Jurkat, Clone E6-1 (cell line): ENCODE measurements around the gene CD36. TPM values are rescaled to one million over a fixed set of nuclear protein-coding genes. Genes with fewer than 3 reads are reported as not detected.

Source experiments
- DNase-seq: peaks from one replicate; pipeline ENCODE4 v3.0.0-alpha.2; 2011; ENCODE audit warnings: low read depth, low spot score
- H3K4me3 ChIP-seq: 2 replicates; pipeline ENCODE4 v1.5.1; 2011; ENCODE audit warnings: mild to moderate bottlenecking, low read length, control low read depth, moderate library complexity
- polyA plus RNA-seq: library from polyadenylated mRNA; unstranded; fragments of >200 nt; gene quantifications from one replicate; pipeline ENCODE4 v1.2.1, GENCODE V29; 2012; ENCODE audit warnings: missing spikeins; ENCODE audit not compliant: insufficient read length, insufficient read depth

Gene CD36
- not detected for polyA plus RNA-seq

DNA sequence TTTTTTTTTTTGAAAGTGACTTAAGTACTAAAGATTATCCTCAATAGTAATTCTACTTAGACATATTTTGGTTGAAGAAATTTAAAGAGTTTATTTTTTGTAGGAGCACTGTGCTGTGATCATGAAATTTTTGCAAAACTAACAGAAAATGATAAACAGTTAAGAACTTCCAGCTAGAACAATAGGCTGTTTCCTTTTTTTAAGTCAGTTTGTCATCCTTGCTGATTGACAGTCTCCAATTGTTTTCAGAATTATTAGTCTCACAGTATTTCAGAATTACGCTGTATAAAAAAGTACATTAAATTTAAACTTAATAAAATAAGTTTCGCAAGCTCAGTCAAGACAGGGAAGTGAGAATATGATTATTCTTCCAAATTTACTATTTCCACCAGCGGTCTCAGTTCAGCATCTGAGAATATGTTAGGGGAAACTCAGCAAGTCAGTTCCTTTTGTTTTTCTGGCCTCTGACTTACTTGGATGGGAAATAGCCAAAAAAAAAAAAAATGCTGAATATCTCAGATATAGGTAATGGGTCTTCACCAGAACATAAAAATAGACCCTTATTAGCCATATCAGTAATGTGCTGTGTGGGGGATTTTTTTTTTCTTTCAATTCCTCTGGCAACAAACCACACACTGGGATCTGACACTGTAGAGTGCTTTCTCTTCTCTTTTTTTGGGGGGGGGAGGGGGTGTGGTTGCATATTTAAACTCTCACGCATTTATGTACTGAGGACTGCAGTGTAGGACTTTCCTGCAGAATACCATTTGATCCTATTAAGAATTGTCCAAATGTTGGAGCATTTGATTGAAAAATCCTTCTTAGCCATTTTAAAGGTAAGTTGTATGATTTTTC is at the start of gene CD36:
Gene CD36, plus strand, starts transcription at position 732 of the 855 bp plus-strand sequence. CDS start 8,099 bp downstream, outside the sequence.
- H3K4me3 ChIP-seq, result no peak within 1 kb of the TSS
- no peak for DNase-seq

DNA sequence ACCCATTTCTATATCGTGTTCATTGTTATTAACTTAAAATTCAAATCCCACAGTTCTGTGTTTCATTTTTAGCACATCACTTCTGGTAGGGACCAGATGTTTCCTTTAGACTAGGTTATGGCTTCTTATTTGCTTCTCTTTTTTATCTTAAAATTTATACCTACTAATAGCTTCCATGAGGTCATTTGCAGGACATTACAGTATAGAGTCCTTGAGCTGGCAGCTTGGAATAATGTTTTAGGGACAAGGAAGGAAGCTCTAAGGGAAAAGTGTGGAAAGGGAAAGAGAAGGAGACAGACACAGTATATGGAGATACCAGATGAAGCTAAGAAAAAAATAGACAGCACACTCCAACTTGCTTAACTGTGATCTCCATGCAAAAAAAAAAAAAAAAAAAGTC is 48.8 kb upstream of the CD36 start:
- no peak for DNase-seq
- no peak overlapping the region for H3K4me3 ChIP-seq

DNA sequence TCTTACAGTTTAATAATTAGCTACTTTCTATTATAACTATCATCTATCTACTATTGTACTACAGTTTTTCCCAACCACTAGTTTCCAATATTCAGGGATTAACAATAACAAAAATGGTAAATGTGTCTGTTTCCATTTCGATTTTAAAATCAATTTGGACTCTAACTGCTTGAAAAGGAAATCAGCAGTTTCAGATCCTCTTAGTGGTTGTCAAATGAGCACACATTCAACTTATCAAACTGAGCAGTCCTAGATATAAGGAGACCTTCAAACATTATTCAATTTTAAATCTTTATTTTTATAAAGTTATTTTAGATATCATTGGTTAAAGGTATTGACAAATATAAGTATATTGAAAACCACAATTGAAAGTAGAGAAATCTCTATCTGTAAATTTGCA is 46.8 kb upstream of the CD36 start:
- no peak for DNase-seq
- H3K4me3 ChIP-seq, result no peak overlapping the region

DNA sequence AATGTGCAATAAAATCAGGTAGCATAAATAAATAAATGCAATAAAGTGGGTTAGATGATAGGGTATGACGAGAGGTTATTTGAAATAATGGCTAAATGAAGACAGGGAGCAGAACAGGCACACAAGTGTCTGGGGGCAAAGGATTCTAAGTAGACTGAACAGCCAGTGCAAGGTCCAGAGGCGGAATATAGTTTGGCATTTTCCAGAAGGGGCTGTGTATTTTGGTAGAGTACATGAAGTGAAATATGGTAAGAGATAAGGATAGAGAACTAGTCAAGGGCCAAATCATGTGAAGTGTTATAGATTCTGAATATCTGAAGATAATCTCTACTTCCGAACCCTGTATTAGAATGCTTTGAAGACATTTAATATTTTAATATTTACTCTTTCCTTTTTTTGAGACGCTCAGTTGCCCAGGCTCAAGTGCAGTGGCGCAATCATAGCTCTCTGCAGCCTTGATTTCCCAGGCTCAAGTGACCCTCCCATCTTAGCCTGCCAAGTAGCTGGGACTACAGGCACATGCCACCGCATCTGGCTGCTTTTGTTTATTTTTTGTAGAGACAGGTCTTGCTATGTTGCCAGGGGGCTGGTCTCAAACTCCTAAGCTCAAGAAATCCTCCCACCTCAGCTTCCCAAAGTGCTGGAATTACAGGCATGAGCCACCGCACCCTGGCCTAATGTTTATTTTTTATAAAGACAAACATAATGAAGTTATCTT is 44.4 kb upstream of the CD36 start:
- no peak for DNase-seq
- H3K4me3 ChIP-seq, result no peak overlapping the region

DNA sequence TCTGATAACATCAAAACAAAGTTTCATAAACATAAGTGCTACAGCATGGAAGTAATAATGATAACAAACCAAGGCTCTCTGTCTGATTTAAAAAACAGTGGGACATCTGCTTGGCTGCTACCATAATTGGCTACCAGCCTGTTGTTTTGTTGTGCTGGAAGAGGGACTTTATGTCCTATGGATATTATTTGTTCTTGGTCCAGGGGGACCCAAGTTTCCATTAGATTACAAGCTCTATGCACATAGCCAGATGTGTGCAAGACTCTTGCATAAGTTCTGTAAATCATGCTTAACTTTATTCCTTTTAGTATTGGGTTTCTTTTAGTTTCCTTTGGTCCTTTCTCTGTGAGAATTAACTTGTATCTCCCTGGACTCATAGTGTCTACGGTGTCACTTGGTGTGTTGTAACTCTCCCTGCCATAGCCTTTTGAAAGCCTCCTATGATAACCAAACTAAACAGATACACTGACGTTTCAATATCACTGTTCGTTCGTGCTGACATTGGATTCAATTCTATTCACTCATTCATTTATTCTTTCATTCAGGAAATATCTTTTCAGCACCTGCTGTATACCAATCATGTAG is 41.4 kb upstream of the CD36 start:
- no peak for DNase-seq
- no peak overlapping the region for H3K4me3 ChIP-seq

DNA sequence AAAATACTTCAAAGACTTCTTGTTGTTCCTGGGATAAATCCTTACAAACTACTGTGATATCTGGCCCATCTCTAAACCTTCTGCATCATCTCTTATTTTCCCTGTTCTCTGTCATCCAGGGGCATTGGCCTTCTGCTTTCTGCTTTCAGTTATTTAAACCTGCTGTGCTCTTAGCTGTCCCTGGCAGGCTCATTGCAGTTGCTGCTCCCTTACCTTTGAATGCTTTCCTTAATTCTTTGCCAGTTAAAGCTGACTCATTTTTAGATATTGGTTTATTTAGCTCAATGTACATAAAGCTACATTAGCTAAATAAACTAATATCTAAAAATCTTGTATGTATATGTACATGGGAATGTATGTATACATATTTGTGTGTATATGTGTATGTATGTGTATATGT is 40.6 kb upstream of the CD36 start:
- no peak for DNase-seq
- no peak overlapping the region for H3K4me3 ChIP-seq

DNA sequence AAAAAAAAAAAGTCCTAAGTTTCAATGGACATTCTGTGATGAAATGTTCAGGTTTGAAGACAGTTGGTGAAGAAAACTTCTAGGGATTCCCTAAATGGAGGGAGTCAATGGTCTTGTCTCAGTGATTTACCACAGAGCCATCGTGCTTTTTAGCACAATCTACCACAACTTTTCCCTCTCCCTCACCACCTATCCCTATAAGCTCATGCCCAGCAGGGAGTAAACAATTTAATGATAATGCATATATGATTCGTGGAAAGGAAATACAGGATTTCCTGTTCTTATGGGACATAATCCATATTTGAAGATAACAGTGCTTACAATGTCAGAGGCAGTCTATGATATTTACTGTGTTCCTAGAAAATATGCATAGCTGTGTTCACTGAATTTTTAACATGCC is 38.4 kb upstream of the CD36 start:
- no peak for DNase-seq
- no peak overlapping the region for H3K4me3 ChIP-seq

DNA sequence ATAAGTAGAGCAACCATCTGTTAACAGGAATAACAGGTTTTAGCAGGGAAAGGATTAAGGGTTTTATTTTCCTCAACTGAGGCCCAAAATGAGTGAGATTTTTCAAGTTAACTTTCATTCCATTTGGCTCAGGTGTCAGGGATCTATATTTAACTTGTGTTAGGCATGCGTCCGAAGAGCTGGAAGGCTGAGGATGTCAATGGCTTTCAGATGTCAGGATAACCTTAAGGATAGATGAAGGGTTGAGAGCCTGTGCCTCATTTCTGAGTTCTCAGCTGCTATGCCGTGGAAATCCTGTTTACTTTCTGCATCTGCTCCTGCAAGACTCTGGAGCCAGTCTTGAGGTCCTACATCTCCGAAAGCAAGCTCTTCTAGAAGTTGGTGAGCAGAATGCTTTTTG is 36.4 kb upstream of the CD36 start:
- H3K4me3 ChIP-seq, result no peak overlapping the region

DNA sequence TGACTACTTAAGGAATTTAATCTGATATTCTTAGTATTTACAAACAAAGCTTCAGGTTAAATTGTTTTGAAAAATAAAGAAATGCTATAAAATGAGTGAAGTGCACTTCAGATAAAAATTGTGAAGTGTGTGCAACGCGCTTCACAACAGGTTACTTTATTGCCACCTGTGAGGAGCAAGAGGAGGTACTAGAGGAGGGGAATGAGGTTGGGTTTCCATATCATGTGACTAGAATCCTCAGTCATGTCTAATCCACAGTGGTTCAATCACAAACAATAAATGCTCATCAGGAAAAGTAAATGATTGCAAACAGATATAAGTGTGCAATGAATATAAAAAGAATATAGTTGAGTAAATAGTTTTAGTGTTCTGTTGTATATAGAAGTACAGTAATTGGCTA is 34.5 kb upstream of the CD36 start:
- no peak for DNase-seq
- no peak overlapping the region for H3K4me3 ChIP-seq

More for the DNA sequence above, 36.4 kb upstream of the CD36 start:
- DNase-seq, result no peak

DNA sequence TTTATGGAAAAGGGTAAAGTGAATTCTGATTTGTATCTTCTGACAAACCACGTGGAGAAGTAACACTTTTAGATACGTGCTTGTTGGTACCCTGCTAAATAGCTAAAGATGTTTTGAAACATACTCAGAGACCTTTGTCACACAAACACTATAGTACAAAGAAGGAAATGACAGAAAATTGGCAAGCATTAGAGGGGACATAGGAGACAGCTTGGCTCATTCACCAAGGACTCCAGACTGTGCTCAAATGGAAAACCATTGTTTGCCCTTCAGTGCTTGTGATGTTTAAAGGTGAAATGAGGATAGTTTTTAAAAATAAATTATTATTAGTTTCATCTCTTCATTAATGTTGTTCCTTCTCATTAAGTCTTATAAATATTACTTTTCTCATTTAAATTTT is 34.0 kb upstream of the CD36 start:
- DNase-seq, result no peak
- no peak overlapping the region for H3K4me3 ChIP-seq

DNA sequence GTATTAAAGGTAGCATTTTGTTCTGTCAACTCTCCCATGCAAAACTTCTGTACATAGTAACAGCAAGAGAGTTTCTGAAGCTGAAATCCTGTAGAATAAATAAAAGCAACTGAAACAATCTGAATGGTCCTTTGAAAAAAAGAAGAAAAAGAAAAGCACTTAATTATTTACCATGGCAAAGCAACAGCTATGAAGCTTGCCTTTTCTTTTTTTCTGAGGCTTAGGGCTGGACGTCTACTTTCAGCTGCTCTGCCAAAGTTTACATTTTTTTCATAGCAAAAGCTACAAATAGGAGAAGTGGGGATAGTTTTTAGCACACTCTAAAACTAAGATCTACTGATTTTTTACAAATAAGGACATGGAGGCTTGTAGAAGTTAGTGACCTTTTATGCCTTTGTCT is 31.3 kb upstream of the CD36 start:
- no peak for DNase-seq

DNA sequence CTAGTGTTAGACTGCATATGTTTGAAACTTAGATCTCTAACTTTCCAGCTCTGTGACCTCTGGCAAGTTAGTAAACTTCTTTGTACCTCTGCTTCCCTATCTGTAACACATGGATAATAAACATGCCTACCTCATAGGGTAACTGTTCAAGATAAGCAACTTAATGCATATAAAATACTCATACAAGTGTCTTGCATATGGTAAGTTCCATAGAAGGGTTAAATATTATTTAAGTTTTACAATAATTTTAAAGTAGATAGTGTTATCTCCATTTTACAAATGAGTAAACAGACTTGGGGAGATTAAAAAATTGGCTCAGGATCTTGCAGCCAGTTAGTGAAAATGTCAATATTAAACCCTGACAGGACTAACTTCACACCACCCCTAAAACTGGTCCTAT is 30.1 kb upstream of the CD36 start:
- no peak overlapping the region for H3K4me3 ChIP-seq
- DNase-seq, result no peak

More for the DNA sequence above, 31.3 kb upstream of the CD36 start:
- H3K4me3 ChIP-seq, result no peak overlapping the region

DNA sequence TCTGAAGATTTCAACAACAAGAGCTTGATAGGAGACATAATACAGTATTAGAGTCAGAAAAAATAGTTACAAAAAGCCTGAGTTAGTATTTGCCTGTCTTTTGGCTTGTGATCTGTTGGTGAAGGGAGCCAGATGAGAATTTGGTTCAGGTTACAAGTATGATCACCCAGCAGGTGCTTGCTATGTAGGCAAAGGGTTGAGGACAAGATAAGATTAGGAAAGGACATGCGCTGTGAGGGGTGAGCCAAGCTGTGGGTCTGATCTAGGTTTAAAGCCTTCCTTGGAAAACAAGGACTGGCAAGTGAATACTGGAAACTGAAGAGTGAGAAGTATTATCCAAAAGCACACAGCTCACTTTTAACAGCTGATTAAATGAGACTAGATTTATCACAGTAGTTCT is 28.7 kb upstream of the CD36 start:
- H3K4me3 ChIP-seq, result no peak overlapping the region
- no peak for DNase-seq

DNA sequence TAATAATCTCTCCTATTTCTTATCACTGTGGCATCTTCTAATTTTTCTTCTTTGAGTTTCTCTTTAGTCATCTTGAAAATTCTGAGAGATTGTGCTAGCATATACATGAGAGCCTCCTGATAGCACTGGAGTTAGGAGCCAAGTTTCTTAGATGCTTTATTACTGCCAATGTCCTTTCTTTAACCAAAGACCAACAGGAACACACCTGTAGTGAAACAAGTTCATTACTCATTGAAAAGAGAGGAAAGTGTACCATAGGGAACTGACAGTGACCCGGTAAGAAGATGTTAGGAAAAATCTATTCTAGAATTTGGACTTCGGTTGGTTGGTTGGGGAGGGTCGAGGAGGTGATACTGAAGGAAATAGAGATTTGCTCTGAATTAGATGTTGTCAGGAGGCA is 27.1 kb upstream of the CD36 start:
- no peak for DNase-seq
- H3K4me3 ChIP-seq, result no peak overlapping the region

DNA sequence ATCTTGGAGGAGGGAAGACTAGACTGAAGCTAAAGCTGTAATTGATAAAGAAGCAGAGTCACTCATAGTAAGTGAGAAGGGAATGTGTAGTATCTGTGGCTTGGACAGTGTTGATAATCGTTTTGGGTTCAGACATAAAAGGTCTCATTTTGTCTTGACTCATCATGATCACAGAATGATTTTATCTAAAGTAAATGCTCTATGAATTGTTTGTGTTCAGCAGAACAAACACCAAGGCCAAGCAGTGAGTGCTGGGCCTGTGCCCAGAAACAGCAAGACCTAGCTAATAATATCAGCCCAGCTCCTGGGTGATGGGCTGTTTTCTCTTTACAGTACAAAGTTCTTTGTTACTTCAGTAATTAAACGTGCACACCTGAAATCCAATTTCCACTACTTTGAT is 26.7 kb upstream of the CD36 start:
- no peak overlapping the region for H3K4me3 ChIP-seq
- no peak for DNase-seq

DNA sequence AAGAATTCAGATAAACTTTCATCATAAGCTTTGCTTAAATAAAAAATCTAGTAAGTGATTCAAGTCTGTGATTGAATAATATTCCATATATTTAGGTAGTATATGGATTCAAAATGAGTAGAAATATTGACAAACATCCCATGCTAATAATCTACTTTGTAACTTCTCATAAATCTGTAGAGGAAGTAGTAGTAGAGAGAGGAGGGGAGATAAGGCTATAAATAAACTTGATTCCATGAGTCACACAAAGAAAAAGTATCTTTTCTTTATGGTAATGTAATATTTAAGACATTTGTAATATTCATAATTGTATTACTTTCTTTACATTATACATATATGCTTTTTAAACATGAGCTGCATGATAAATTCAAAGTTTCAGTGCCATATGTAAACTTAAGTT is 25.6 kb upstream of the CD36 start:
- no peak for DNase-seq
- no peak overlapping the region for H3K4me3 ChIP-seq

DNA sequence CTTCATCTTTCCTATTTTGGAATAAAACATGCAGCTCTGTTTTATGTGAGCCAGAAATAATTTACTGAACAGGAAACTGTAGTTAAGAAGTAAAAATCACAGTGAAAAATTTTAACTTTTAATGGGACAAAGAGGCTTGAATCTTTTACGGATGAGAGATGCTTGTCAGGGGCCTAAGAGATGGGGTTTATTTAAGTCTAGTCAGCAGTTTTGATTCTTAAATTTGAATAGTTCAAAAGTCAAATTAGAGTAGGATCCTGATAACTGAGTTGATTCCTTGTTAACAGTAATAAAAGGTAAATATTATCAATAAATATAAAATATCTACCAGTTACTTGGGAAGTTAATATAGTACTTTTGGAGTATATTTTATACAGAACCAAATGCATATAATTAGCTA is 24.9 kb upstream of the CD36 start:
- H3K4me3 ChIP-seq, result no peak overlapping the region
- no peak for DNase-seq

DNA sequence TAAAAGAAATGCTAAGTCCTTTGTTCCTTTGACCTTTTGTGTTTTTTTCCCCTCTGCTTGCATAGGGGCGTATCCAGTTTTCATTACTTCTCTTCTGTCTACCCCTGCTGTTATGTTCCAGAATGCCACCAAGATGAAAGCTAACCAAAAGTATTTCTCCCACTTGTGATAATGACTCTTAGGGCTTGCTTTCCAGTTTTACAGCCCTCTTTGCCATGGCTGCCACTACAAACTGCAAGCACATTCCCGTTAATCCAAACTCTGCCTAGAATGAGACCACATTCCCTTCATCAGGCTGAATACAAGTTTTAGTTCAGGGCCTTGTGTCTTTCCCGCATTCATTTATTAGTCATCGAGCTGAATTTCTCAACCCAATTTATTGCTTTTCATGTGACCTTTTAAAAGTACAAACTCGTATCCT is 23.6 kb upstream of the CD36 start:
- H3K4me3 ChIP-seq, result no peak overlapping the region
- DNase-seq, result no peak

DNA sequence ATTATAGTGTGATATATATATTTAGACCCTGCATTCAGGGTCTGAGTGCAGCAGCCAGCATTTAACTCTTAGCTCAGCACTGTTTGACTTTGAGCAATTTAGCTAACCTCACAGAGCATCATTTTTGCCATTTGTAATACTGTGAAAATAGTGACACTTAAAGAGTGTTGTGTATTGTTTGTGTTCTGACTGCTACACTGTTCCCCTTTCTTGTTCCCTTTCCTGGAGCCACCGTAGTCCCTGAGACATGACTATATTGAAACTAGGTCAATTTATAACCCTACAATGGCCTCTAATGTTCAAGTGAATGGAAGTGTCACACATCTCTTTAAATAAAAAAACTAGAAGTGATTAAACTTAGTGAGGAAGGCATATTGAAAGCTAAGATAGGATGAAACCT is 20.3 kb upstream of the CD36 start:
- no peak for DNase-seq
- H3K4me3 ChIP-seq, result no peak overlapping the region

DNA sequence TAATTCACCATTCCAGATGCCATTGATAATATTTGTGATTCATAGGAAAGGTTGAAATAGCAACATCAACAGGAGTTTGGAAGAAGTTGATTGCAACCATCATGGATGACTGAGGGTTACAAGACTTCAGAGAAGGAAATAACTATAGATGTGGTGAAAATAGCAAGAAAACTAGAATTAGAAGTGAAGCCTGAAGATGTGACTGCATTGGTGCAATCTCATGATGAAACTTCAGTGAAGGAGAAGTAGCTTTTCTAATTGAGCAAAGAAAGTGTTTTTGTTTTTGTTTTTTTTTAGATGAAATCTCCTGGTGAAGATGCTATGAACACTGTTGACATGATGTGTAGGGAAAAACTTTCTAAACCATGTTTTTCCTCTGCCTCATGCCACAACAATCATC is 18.7 kb upstream of the CD36 start:
- DNase-seq, result no peak
- H3K4me3 ChIP-seq, result no peak overlapping the region
